Pancreas (tissue), 10 donors: ENCODE results near the gene CDC14B. TPM values are rescaled to one million over a fixed set of nuclear protein-coding genes. Genes with fewer than 3 reads are reported as not detected.
A peak's percentile ranks its signal among the peaks of the same experiment; 100 is the strongest.

Experiments
- ATAC-seq, 4 donors: fragments of 200-7000 bp; cut with Tn5 transposase; one replicate each; pipeline versions ENCODE4 v1.8.0 to v1.9.1; 2020; ENCODE audit warnings: mild to moderate bottlenecking in 4 of 4, moderate library complexity in 4 of 4
- DNase-seq, 6 donors: peaks; one replicate each; pipeline ENCODE4 v3.0.0-alpha.2; 2020
- FAIRE-seq: peaks from 2 replicates; lab custom pipeline; 2012; peaks lifted over from hg19 to GRCh38; lab: Jason Lieb, UNC
- H3K27ac ChIP-seq, 4 donors: fragments of 200-600 bp; sonication (generic); 1 replicate in 3 of 4; 2 replicates in 1 of 4; pipeline versions ENCODE4 v1.5.0 to v1.8.0; 2020
- H3K27me3 ChIP-seq, 4 donors: fragments of 200-600 bp; one replicate each; pipeline ENCODE4 v1.8.0; 2021
- H3K36me3 ChIP-seq, 3 donors: fragments of 200-600 bp; sonication (generic) in 1 of 3; one replicate each; pipeline versions ENCODE4 v1.5.0 to v1.8.0; 2020 to 2021
- H3K4me1 ChIP-seq, 3 donors: fragments of 200-600 bp; one replicate each; pipeline ENCODE4 v1.8.0; 2021
- H3K4me3 ChIP-seq, 4 donors: fragments of 200-600 bp; sonication (generic) in 2 of 4; one replicate each; pipeline versions ENCODE4 v1.5.0 to v1.8.0; 2020 to 2021
- H3K9me3 ChIP-seq, 4 donors: fragments of 200-600 bp; one replicate each; pipeline ENCODE4 v1.8.0; 2021
- WGBS, 2 donors: extraction: QIAGEN DNeasy Blood & Tissue Kit; methylation state at CpG; one replicate each; pipeline ENCODE4 v1.1.7; 2013; 5-methylcytosine and 5-hydroxymethylcytosine counted together
- intact Hi-C, 3 donors: fragments of 100-400 bp; cut with DNase I; formaldehyde crosslinking; loops; one replicate each; pipeline versions ENCODE4 v1.11.1 to v1.14.2; 2022
- polyA plus RNA-seq, 2 donors: library from polyadenylated mRNA; stranded (reverse); fragments of 200-250 nt; gene quantifications; one replicate each; pipeline ENCODE4 v1.2.3, GENCODE V29; 2013
- total RNA-seq, 6 donors: library from RNA; stranded (reverse); fragmentation: NEBNext Ultra II Directional in 4 of 6; extraction: Animal tissue kit (Norgen Biotek cat#: 25700) in 4 of 6; gene quantifications; one replicate each; pipeline versions ENCODE4 v1.2.1 to v1.2.4, GENCODE V29; 2021 to 2023
- TF ChIP-seq, protein P1 (sequence below), 4 donors: fragments of 200-600 bp; sonication (generic) in 3 of 4; IDR thresholded peaks; one replicate each; pipeline versions ENCODE4 v1.5.0 to v1.8.0; 2021; ENCODE audit warnings: antibody characterized with exemption in 4 of 4
- donor health status: healthy with polysubstance abuse.
- donor health status: DM: no; HTN: no; CAD: no; lungs with moderate emphysema.
- donor health status: DM: no; HTN: no; CAD: no.
- donor health status: control.
- donor health status: control.
- donor health status: Bipolar disorder and iron deficiency.
- donor health status: DM: yes; HTN: yes; CAD: no.
- donor health status: DM: no; HTN: no; CAD: no.
- donor health status: DM: no; HTN: no; CAD: no.
- donor health status: DM: yes; HTN: yes; CAD: no.

The CDC14B gene
- total and polyA plus RNA-seq, 8 donors: 4.6 to 19.3 (median 11.4) TPM

DNA sequence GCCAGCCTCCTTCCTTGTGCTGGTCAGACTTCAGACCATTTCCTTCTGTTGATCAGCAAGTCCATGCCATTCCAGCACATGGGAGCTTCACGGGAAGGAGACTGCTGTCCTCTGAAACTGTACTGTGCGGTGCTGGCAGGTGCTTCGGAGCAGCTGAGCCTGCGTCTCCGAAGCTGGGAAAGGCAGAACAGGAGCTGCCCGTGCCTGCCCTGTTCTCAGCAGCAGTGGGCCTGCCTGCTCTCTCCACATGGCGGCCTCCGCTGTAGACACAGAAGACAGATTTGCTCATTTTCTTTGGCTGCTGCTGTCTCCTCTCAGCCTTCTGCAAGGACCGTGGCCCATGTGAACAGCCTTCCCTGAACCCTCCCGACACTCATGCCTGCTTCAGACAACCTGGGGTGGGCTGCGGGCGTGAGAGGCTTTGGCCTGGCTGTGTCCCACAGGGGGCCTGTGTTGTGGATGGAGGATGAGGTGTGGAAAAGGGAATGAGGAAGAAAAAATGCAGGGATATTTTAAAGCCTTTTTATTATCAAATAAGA, 126.6 kb downstream of the CDC14B start:
- Histone ChIP-seq H3K9me3 (no peaks in the 10 kb centered on the region), H3K4me1 (no peaks in the 10 kb centered on the region), H3K27ac (no peak overlapping the region), H3K27me3 (no peaks in the 10 kb centered on the region), H3K36me3 (peaks cover 0 to 18% (median 0%) of the 10 kb centered on the region in 3 donors), H3K4me3 (no peak overlapping the region)
- no peak for ATAC-seq
- intact Hi-C loops: no loop called here
- WGBS, 2 donors: 90 to 91% methylated on average over 12 of the region's 12 CpGs
- TF ChIP-seq, protein P1, sequence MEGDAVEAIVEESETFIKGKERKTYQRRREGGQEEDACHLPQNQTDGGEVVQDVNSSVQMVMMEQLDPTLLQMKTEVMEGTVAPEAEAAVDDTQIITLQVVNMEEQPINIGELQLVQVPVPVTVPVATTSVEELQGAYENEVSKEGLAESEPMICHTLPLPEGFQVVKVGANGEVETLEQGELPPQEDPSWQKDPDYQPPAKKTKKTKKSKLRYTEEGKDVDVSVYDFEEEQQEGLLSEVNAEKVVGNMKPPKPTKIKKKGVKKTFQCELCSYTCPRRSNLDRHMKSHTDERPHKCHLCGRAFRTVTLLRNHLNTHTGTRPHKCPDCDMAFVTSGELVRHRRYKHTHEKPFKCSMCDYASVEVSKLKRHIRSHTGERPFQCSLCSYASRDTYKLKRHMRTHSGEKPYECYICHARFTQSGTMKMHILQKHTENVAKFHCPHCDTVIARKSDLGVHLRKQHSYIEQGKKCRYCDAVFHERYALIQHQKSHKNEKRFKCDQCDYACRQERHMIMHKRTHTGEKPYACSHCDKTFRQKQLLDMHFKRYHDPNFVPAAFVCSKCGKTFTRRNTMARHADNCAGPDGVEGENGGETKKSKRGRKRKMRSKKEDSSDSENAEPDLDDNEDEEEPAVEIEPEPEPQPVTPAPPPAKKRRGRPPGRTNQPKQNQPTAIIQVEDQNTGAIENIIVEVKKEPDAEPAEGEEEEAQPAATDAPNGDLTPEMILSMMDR (IDR thresholded peaks at IDR 0.05): no peak
- DNase-seq: no peak
- FAIRE-seq: no peak

DNA sequence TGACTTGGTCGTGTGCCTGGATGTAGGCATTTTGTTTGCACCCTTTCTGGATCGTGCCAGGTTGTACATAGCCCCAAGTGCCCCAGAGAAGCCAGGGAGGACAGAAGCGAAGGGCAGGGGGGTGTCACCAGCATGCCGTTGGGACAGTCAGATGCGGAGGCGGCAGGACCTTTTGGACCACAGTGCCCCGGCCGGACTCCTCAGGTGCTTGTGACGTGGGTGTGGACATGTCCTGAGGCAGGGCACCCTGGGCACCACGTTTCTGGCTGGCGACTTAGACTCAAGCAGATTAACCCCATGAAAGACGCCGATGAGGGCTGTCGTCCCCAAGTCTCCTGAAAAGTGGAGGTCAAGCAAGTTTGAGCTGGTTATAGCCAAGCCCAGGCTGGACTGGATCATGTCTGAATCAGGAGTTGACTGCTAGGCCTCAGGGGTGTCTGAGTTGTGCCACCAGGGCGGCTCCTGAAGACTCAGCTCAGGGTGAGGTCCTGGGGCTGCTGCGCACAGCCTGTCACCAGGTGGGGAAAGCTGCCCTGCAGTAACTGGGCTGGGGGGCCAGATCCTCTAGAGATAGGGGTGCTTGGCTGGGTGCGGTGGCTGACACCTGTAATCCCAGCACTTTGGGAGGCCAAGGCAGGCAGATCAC, 127.6 kb downstream of the CDC14B start:
- no peak for FAIRE-seq
- H3K27me3 ChIP-seq: no peaks in the 10 kb centered on the region
- no peak for ATAC-seq
- H3K4me1 ChIP-seq: peaks cover 0 to 6% (median under 1%) of the 10 kb centered on the region in 3 donors
- TF ChIP-seq, protein P1 (IDR thresholded peaks at IDR 0.05): no peak
- WGBS, 2 donors: 89 to 92% methylated on average over 17 of the region's 17 CpGs
- no peak for DNase-seq
- H3K36me3 ChIP-seq: peaks cover 0 to 18% (median 0%) of the 10 kb centered on the region in 3 donors
- intact Hi-C loops: no loop called here
- H3K4me3 ChIP-seq: no peak overlapping the region
- H3K27ac ChIP-seq: no peak overlapping the region
- no peaks in the 10 kb centered on the region for H3K9me3 ChIP-seq

GRCh38 chr9:96491079-96491879, 128.4 kb downstream of the CDC14B start:
- intact Hi-C loops: no loop called here
- no peak overlapping the region for H3K27ac ChIP-seq
- no peak overlapping the region for H3K4me3 ChIP-seq
- TF ChIP-seq, protein P1 (IDR thresholded peaks at IDR 0.05): no peak
- no peaks in the 10 kb centered on the region for H3K9me3 ChIP-seq
- H3K27me3 ChIP-seq: no peaks in the 10 kb centered on the region
- WGBS, 2 donors: 65 to 70% methylated on average over 10 of the region's 10 CpGs
- DNase-seq: no peak
- peaks cover 0 to 12% (median 7%) of the 10 kb centered on the region in 3 donors for H3K4me1 ChIP-seq
- peaks cover 0 to 18% (median 0%) of the 10 kb centered on the region in 3 donors for H3K36me3 ChIP-seq
- FAIRE-seq: no peak
- peak in 1 of 4 donors; percentile 12 for ATAC-seq

GRCh38 chr9:96490534-96491078, 129.0 kb downstream of the CDC14B start:
- Histone ChIP-seq H3K9me3 (no peaks in the 10 kb centered on the region), H3K4me3 (no peak overlapping the region), H3K36me3 (peaks cover 0 to 18% (median 0%) of the 10 kb centered on the region in 3 donors), H3K27ac (no peak overlapping the region), H3K27me3 (no peaks in the 10 kb centered on the region), H3K4me1 (peaks cover 0 to 14% (median 7%) of the 10 kb centered on the region in 3 donors)
- ATAC-seq (no peak), DNase-seq (no peak), FAIRE-seq (no peak)
- intact Hi-C loops: no loop called here
- TF ChIP-seq, protein P1 (IDR thresholded peaks at IDR 0.05): no peak
- 93% methylated on average over 10 of the region's 10 CpGs for whole genome bisulfite sequencing, 2 donors
